Coronary artery (tissue), 2 donors: ENCODE results near the gene AZIN2.

Source experiments
- DNase-seq: peaks from one replicate; pipeline ENCODE4 v3.0.0-alpha.2; 2017; ENCODE audit warnings: low spot score
- H3K27ac ChIP-seq, 2 donors: fragments of 200-600 bp; sonication (generic); one replicate each; pipeline ENCODE4 v1.5.1; 2016 to 2019
- H3K4me3 ChIP-seq: fragments of 200-600 bp; sonication (generic); 2 replicates; pipeline ENCODE4 v1.5.1; 2016; ENCODE audit warnings: mild to moderate bottlenecking, moderate library complexity
- TF ChIP-seq, protein P1 (sequence below): fragments of 200-600 bp; sonication (generic); IDR thresholded peaks from one replicate; pipeline ENCODE4 v1.5.1; 2019; ENCODE audit warnings: antibody characterized with exemption

The AZIN2 gene

DNA sequence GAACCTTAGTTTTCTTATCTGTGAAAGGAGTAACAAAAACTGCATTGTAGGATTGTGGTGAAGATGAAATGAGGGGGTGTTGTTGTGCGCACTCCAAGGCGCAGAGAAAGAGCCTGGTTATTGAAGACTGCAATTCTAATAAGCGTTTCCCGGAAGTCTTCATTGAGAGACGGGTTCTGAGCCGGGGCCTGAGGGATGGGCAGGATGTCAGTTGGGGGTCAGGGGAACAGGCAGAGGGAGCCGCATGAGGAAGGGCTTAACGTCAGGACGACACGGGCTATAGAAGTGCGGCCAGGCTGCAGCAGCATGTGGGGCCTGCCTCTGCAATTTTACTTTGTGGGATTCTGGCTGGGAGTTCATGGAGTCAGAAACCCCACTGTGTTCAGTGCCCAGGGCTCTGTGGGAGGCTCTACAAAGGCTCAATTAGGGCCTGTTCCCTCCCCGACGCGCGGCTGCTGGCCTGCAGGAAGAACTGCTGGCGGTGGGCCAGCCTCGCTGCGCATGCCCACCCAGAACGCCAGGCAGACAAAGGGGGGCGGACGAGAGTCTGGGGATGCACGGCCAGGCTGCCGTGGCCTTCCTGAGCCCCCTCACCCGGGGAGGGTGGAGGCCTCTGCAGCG is 80.2 kb downstream of the AZIN2 start:
- H3K27ac ChIP-seq = no peak overlapping the region

DNA sequence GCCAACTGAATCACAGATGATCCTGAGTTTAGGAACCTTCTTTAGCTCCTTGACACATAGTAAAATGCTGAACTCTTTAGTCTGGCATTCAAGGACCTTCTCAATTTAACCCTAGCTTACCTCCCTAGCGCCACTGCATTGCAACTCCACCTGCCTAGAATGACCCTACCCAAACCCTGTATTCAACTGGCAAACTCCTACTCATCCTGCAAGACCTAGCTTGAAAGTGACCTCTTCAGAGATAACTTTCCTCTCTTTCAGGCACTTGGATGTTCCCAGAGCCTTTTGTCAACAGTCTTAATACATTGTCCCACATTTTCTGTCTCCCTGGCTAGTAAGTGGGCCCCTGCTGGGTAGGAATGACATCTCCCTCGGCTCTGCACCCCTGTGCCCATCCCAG is 81.2 kb downstream of the AZIN2 start:
- TF ChIP-seq, protein P1, sequence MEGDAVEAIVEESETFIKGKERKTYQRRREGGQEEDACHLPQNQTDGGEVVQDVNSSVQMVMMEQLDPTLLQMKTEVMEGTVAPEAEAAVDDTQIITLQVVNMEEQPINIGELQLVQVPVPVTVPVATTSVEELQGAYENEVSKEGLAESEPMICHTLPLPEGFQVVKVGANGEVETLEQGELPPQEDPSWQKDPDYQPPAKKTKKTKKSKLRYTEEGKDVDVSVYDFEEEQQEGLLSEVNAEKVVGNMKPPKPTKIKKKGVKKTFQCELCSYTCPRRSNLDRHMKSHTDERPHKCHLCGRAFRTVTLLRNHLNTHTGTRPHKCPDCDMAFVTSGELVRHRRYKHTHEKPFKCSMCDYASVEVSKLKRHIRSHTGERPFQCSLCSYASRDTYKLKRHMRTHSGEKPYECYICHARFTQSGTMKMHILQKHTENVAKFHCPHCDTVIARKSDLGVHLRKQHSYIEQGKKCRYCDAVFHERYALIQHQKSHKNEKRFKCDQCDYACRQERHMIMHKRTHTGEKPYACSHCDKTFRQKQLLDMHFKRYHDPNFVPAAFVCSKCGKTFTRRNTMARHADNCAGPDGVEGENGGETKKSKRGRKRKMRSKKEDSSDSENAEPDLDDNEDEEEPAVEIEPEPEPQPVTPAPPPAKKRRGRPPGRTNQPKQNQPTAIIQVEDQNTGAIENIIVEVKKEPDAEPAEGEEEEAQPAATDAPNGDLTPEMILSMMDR = no peak
- H3K27ac ChIP-seq = no peak overlapping the region
- DNase-seq = no peak
- H3K4me3 ChIP-seq = no peak overlapping the region

More for the DNA sequence above, 80.2 kb downstream of the AZIN2 start:
- H3K4me3 ChIP-seq = no peak overlapping the region
- no peak for DNase-seq
- TF ChIP-seq, protein P1 = no peak

- TF ChIP-seq, protein P1 = no peak
- no peak overlapping the region for H3K4me3 ChIP-seq
- no peak for DNase-seq
- H3K27ac ChIP-seq = no peak overlapping the region
Measured at GRCh38 chr1:33163621-33164519, 82.9 kb downstream of the AZIN2 start.

DNA sequence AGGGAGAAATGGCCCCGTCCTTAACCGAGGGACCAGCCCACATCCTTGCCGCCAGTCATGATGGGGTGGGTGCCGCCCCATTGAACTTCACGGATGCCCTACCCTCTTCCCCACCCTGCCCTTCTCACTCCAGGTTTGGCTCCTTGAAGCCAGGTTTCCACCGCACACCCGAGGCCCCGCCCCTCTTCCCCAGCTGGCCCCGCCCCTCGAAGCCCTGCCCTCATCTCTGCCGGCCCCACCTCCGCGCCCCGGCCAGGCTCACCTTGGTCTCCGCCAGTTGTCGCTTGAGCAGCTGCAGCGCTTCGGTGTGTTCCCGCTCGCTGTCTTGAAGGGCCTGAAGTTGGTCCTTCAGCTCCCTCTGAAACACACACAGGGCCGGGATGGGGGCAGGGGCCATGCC is 84.3 kb downstream of the AZIN2 start:
- no peak overlapping the region for H3K4me3 ChIP-seq
- DNase-seq = no peak
- TF ChIP-seq, protein P1 = no peak
- no peak overlapping the region for H3K27ac ChIP-seq

DNA sequence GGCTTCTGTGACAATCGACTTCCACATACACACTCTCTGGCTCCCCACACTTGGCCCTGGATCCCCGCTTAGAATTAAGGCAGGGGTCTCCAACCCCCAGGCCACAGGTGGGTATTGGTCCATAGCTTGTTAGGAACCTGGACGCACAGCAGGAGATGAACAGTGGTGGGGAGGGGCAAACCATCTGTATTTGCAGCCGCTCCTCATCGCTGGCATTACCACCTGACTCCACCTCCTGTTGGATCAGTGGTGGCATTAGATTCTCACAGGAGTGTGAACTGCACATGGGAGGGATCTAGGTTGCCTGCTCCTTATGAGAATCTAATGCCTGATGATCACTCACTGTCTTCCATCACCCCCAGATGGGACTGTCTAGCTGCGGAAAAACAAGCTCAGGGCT is 84.9 kb downstream of the AZIN2 start:
- no peak for DNase-seq
- TF ChIP-seq, protein P1 = no peak
- Histone ChIP-seq H3K27ac (no peak overlapping the region), H3K4me3 (no peak overlapping the region)

DNA sequence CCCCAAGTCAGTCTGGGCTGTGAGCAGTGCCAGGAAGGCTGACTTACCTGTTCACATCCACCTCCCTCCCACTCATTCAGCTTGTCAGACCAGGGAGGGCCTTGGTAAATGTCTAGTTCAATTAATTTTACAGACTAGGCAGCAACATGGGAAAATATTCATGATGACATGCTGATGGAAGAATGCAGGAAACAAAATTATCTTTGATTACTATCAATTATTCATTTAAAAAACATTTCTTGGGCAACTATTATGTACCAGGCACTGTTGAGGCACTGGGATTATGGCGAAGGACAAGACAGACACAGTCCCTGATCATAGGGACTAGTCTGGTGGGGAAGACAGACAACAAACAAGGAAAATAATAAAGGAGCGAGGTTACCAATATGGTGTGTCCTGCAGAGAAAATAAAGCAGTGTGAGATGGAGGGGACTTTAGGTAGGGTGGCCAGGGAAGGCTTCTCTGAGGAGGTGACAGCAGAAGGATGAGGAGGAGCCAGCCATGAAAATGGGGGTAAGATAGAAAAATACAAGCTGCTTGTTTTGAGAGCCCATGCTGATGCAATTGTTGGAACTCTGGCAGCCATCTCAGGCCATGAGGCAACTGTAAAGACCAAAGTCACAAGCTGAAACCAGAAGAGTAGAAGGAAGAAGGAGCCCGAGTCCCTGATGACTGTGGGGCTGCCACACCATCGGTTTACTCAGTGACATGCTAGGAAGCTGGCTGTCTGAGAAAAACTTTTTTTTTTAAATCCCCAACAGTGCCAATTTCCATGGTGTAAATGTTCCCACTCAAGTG is 86.9 kb downstream of the AZIN2 start:
- Histone ChIP-seq H3K4me3 (no peak overlapping the region), H3K27ac (no peak overlapping the region)
- no peak for DNase-seq
- TF ChIP-seq, protein P1 = no peak
